NCI-H2107 treated with DMSO at 0.1 percent for 48 hours (cell line): ENCODE results near the gene GLYATL2.

ENCODE experiments used
- DNase-seq: peaks from one replicate; lab custom pipeline; 2025; ENCODE audit not compliant: unreplicated experiment; lab: John Stamatoyannopoulos, UW

The GLYATL2 gene, protein sequence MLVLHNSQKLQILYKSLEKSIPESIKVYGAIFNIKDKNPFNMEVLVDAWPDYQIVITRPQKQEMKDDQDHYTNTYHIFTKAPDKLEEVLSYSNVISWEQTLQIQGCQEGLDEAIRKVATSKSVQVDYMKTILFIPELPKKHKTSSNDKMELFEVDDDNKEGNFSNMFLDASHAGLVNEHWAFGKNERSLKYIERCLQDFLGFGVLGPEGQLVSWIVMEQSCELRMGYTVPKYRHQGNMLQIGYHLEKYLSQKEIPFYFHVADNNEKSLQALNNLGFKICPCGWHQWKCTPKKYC

DNA sequence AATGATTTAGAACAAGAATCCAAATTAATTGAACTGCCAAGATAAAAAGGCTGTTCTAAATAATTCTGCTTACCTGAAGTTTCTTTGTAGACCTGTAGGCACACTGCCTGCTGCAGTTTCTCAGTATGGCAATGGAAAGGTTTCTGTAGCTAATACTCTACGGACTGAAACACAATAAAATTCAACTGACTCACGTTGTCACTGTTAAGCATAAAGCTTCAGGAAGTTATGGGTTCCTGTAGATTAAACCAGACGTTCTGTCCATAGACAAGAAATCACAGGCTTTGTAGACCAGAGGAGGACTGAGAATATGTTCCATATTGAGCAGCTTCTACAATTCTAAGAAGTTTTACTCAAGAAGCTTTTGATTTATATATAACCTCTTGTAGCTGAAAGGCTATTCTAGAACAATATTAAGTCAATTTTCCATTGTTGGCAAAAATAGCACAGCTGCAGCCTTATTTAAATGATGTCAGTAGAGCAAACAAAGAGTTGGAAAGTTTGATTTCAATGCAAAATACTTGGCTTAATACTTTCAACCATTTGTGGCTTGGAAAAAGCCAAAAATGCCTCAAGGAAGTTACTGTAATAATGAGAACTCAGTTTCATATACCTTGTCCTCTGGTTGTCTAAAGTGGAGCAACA, at the start of gene GLYATL2:
GLYATL2 (minus strand) TSS at position 344 of the 645 bp plus-strand sequence. CDS start 5,092 bp downstream, outside the sequence.
- no peak for DNase-seq

DNA sequence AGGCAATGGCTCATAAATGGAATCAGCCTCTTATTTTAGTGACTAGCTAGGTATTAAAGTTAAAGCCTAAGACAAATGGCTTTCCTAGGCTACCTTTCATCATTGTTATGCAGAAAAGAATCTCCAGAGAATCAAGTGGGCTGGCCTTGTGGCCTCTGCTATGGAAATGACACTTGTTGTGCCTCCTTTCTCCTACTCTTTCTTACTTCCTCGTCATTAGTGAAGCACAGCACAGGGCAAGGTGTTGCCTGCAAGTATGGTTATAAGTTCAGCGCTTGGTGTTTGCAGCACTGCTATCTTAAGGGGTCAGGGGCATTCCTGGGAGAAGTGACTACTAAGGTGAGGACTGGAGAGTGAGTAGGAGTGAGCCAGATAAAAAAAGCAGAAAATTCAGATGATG, 49.4 kb upstream of the GLYATL2 start:
- DNase-seq: no peak

DNA sequence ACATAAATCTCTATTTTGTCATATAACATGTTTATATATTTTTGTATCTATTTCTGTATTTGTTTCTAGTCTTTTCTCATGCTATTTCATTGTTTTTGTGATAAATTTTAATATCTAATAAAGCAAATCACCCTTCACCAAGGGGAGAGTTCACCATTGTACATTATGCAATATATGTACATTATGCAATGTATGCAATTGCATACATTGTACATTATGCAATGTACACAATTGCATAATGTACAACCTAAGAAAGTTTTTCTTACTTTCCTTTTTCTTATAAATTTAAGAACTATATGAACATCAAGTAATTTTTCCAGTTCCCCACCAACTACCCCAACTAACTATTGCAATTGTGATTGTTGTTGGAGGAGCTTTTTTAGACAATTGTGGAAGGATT, 44.1 kb upstream of the GLYATL2 start:
- DNase-seq: no peak

DNA sequence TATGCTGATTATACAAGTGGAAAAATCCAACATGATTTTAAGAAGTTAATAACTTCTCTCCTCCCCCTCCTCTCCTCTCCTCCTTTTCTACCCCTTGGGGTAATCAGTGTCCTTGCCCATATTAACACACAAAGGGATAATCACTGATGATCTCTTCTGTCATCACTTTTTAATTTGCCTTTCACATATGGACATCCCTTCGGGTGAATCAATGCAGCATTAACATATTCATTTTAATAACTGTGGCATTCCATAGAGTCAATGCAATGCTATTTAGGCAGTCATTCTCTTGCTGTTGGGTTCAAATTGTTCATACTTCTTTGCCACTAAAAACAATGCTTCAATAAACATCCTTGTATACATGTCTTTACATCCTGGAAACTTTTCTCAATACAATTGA, 42.9 kb upstream of the GLYATL2 start:
- no peak for DNase-seq

DNA sequence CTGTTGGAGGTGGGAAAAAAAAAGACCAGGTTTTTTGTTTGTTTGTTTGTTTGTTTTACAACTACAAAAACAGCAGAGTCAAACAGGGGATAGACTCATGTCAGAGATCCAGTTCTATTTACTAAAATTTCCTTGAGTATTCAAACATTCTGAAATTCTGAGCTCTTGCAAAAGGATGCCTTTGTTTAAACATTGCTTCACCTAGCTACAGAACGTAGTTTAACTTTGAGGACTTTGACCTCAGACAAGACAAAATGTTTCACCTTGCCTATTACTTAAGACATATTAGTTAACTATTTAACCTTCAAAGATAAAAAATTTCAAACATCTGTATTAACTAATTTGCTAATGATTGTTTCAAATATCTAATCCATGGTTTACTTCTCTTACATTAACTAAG, 36.1 kb upstream of the GLYATL2 start:
- no peak for DNase-seq

DNA sequence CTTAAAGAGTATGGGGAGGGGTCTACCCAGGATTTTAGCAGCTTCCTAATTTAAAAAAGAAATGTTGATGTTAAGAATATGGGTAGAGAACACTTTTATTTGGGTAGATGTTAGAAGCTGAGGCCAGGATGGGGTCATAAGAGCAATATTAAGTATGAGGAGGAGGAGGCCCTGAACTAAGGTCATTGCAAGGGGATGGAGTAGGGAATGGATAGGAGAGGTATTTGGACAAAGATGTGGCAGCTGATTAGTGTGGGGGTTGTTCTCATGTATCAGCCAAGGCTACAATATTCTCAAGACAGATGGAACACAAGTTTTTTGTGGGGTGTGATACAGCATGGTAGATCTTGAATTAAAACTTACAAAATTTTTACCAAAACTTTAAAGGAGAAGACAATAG, 35.7 kb upstream of the GLYATL2 start:
- no peak for DNase-seq

DNA sequence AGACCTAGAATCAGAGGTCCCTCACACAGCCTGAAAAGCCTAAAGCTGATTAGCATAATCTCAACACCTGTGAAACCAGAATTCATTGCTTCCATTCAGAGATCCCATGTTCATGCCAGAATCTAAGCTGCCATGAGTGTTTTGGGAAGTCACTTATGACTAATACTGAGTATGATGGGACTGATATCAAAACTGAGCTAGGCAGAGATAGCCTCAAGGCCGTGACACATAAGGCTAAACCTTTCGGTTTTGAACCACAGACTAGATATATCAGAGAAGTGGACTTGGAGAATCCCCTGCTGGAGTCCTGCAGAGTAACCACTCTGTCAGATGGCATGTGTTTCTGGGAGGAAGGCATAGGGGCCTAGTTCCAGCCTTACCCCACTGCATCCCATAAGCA, 23.1 kb upstream of the GLYATL2 start:
- DNase-seq: no peak

DNA sequence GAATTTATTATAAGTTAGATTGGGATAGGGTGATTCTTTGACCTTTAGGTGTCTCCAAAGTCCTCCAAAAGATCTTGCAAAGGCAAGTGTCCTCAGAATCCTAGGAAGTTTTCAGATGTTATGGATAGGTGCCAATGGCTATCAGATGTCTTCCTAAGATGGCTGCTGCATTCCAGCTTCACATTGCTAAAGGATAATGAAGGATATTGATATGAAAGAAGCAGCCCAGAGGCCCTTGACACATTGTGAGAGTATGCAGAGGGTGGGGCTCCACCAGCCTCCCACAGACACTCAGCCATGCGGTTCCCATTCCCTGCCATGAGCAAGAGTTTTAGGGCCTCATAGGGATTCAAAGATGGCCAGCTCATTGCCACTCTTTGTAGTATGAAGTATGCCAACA, 22.3 kb upstream of the GLYATL2 start:
- DNase-seq: no peak

DNA sequence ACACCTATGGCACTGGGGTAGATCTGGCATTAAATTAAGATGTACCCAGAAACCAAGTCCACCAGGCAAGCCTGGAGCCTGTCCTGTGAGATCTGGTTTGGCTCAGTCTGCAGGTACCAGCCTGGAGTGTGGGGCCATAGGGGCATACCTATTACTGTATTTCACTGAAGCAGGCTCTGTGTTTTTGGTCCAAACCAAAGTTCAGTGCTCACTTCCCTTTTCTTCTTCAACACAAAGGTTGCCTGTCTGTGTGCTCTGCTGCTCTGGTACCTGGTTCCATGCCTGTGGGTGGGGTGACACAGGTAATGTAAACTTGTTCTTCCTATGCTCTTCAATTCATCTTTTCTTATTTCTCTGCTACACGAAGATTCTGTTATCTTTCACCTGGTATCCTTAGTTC, 19.8 kb upstream of the GLYATL2 start:
- DNase-seq: no peak

DNA sequence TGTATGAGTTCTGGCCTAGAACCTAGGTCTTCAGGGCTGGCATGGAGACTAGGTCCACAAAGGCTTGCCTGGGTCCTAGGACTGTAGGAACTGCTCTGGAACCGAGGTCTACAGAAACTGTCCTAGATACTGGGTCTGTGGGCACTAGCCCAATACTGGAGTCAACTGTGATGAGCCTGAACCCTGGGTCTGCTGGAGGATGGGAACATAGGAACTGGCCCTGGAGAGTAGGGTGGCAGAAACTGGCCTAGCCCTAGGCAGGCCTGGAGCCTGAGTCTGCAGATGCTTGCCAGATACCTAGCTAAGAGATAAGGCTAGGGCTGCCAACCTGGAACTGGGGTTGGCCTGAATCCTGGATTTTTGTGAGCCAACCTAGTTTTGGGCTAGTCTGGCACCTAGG, 19.2 kb upstream of the GLYATL2 start:
- DNase-seq: no peak

DNA sequence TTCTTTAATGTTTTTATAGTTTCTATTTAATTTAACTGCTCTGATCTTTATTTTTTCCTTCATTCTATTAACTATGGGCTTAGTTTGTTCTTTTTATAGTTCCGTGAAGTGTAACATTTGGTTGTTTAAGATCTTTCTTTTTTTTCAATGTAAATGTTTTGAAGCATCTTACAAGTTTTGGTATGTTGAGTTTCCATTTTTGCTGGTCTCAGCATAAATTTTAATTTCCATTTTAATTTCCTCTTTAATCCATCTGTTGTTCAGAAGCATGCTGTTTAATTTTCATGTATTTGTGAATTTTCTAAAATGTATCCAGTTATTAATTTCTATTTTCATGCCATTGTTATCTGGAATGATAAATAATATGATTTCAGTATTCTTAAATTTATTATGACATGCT, 17.0 kb upstream of the GLYATL2 start:
- no peak for DNase-seq

DNA sequence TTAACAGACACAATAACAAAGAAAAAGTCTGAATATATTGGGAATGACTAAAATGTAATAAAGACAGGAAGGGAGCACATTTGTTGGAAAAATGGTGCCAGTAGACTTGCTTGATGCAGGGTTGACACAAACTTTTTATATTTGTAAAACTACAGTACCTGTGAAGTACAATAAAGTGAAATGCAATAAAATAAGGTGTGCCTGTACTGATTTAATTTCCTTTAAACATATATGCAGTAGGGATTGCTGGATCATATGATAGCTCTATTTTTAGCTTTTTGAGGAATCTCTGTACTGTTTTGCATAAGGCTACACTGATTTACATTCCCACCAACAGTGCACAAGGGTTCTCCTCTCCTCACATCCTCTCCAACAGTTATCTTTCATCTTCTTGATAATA, 12.3 kb upstream of the GLYATL2 start:
- DNase-seq: no peak

DNA sequence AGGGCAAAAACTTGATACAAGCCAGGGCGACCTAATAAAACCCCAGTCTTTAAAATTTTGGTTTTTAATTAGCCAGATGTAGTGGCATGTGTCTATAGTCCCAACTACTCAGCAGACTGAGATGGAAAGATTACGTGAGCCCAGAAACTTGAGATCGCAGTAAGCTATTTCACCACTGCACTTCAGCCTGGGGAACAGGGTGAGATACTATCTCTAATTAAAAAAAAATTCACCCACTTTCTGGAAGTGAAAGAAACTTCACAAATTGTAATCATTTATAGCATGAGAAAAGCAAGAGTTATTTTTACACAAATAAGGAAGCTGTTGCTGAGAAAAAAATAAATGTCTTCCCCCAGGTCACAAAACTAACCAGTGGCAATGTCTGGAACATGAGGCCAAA, 882 bp upstream of the GLYATL2 start:
- no peak for DNase-seq

DNA sequence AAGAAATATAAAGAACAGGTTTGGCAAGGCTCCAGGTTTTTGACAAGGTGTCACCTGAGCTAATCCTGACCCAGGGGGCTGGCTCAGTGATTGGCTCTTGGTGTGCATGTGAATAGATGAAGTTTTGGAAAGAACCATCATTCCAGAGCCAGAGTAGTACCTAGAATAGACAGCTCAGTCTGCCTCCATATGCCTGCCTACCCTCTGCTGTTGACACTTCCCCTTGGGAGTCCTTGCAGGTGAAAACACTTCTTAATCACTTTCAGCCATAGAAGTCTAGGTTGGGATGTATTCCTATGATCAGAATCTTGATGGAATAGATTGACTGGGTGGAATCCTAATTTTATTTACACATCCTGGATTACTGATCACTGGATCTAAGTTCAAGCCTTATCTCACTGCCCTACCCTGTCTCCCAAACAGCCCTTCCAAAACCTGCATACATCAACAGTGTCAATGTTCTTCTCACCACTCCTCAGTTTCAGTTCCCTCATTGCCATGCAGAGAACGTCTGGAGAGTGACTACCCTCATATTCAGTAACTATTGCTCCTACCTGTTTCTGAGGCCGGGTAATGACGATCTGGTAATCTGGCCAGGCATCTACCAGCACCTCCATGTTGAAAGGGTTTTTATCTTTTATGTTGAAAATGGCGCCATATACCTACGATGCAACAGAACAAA, 6.7 kb downstream of the GLYATL2 start:
- DNase-seq: no peak

DNA sequence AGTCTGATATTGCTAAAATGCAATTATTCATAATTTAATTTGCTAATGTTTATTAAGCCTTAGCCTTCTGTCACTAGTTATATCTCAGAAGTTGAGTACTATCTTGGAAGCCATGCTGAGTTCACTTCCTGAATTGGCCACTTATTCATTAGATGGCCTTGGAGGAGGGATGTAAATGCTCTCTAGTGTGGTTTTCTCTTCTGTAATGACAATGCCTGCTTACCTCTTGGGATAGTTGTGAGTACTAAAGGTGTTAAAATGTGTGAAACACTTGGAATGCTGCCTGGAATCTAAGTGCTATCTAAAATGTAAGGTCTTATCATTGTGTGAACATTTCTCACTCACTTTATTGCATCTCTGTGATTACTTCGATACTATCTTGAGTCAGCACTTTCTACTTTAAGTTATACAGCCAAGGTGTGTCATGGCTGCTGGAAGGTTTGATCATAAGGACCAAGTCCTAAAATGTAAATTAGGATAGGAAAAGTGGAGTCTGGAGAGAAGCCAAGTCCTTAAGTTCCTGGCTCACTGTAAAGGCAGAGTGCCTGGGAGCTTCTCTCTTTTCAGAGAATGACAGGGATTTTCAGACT, 12.4 kb downstream of the GLYATL2 start:
- DNase-seq: no peak

DNA sequence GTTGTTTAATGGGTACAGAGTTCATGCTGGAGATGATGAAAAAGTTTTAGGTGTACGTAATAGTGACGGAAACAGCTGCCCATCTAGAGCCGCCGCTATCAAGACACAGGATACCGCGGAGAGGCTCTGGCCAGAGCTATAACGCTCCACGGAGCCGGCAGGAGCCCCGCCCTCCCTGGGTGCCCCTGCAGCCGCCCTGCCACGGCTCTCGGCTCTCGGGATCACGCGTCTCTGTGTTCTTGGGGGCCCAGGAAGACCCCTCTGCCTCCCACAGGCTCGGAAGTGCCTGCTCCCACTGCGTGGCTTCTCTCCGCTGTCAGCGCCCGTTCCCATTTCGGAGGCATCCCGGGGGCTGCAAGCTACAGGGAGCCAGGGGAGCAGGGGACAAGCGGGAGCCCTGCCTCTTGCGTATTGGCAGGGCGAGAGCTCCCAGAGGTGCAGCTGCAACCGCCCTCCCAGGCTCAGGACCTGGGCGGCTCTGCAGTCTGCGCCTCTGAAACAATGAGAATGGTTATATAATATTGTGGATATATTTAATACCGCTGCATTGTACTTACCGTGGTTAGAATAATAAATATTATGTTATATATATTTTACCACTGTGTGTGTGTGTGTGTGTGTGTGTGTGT, 13.7 kb downstream of the GLYATL2 start:
- DNase-seq: no peak

DNA sequence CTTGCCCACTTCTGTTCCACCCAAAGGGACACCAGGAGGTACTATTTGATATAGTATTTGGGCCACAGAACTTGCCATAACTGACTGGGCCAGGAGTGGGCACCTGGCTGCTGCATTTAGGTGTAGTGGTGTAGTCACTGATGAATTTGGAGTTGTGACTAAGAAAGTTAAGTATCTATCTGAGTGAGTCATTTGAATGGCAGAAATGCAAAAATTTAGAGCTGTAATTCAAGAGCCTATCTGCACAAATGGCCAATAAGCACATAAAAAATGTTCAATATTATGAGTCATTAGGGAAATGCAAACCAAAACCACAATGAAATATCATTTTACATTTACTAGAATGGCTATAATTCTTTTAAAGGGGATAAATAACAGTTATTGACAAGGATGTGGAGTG, 14.7 kb downstream of the GLYATL2 start:
- no peak for DNase-seq

DNA sequence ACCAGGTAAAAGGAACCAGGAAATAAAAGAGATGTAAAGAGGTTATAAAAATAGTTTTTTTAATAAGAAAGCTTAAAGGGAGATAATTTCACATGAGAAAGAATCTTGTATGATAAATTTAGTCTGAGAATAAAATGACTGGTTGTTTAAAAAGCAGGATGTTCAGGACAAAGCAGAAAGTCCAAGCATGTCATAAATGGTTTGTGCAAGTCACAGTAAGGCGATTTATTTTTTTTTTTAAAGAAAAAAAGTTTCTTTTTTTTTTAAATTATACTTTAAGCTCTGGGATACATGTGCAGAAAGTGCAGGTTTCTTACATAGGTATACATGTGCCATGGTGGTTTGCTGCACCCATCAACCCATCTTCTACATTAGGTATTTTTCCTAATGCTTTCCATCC, 30.8 kb downstream of the GLYATL2 start:
- DNase-seq: no peak

DNA sequence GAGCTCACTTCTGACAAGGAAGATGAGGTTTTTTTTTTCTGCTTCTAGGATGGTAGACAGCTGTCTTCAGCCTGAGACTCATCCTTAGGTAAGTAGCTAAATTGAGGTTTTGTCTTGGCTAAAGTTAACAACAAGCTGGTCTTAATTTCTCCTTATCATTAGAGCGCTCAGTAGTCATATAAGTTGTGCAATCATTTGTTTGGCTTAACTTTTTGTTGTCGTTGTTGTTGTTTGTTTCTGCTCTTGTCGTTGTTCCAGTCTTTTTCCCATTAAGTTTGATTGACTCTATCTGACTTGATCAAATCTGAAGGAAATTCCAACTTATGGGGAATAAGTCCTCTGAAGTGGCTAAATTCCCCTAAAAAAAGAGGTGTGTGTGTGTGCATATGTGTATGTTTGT, 33.0 kb downstream of the GLYATL2 start:
- no peak for DNase-seq

DNA sequence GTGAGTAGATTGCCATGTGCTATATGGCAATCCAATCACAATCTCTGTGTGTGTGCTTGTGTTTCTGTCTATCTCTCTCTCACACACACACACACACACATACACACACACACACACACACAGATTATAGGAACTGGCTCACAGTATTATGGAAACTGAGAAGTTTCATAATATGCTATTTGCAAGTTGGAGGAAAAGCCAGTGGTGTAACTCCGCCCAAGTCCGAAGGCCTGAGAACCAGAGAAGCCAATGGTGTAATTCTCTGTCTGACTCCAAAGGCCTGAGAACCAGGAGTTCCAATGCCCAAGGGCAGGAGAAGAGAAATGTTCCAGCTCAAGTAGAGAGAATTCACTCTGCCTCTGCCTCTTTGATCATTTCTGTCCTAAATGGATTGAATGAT, 37.2 kb downstream of the GLYATL2 start:
- DNase-seq: no peak

DNA sequence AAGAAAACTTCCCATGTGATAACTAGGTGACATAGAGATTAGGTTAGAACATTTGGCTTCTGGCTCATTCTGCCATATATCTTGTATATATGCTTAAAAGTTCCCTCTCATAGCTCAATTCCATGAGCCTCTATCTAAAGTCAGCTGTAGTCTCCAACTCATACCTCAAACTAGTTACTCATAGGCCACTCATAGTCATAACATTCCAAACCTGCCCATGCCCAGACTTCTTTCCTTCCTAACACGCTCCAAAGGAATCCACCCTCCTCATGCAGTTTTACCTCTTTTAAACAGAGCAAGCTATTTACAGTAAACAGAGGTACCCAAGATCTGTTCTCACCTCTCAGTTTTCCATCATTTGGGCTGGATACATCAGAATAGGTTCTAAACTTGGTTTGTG, 39.4 kb downstream of the GLYATL2 start:
- DNase-seq: no peak
